ENCODE data around the gene SARDH. TPM values are rescaled to one million over a fixed set of nuclear protein-coding genes. Genes with fewer than 3 reads are reported as not detected.

Gene SARDH
- total and polyA plus RNA-seq, 2 donors (not counting 3 experiments of a cell fraction or from before 2014, with no cell fraction given), result 0.19 to 0.44 TPM

DNA sequence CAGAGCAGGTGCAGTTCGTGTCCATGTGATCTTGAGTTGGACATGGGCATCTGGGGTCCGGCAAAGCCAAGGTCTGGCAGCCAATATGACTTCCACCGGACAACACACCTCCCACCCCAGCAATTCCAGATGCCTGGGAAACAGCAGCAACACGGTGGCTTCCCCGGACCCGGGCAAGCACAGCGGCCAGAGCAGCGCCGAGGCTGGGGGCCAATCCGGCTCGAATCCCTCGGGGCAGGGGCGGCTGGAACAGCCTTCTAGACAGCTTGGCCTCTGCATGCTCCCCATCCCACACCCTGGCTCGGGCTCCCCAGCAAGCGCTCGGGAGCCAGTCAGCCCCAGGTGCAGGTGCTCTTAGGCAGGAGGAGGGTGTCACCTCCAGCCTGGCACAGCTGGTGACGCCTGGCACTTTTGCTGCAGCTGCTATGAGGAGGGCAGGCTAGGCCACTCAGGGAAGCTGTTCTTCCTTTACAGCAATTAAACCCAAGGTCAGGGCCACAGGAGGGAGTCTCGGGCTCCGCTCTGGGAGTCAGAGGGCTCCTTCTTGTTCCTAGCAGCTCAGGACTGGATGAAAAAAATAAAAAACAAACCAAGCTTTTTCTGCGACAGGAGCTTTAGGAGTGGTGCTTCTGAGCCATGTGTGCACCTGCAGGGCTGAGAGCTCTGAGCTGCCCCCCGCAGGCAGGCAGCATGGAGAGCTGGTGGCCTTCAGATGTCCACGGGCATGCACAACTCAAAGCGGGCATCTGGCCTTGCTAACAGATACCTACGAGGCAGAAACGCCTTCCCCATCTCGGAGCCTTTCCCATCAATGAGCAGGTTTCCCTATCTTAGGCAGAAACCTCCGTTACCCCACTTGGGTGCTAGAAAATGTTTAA is 73.7 kb downstream of the SARDH start:
- ChIA-PET CTCF (interaction anchor here (0.7 kb wide), 1 partner anchor 9 kb away, joined by 3 read pairs; no protein-coding TSS in a partner anchor), POLR2A (no interaction called here)
- H4K20me1 ChIP-seq (replicated peaks; ENCODE audit: control insufficient read depth, extremely low read depth, insufficient read depth, low read length), result no peaks in the 10 kb centered on the region
- DNase-seq (ENCODE audit: low read depth, low spot score), result no peak
- no peaks in the 10 kb centered on the region for H3K9me1 ChIP-seq (replicated peaks; ENCODE audit: control insufficient read depth, extremely low read depth, insufficient read depth, low read length)
- peaks cover 2% of the 10 kb centered on the region in 2 experiments for H3K27me3 ChIP-seq (ENCODE audit: control insufficient read depth in 2 of 2, insufficient read depth in 2 of 2, low read length in 2 of 2)
- intact Hi-C loops (cut with micrococcal nuclease), result no loop called here
- H2AFZ ChIP-seq (ENCODE audit: low read depth, low read length), result no peak overlapping the region
- H3K4me3 ChIP-seq (replicated peaks in 1 of 3; ENCODE audit: insufficient read depth in 1 of 3, low read depth in 1 of 3, low read length in 3 of 3), result no peak overlapping the region
- no peaks in the 10 kb centered on the region for H3K4me1 ChIP-seq (ENCODE audit: control insufficient read depth, extremely low read depth, insufficient read depth, low read length)
- no peak overlapping the region for H3K4me2 ChIP-seq (ENCODE audit: insufficient read depth, low read length)
- dilution Hi-C loops (cut with MboI; ENCODE audit: extremely low pct_ligation_motif_present, low sequenced_read_pairs), result no loop called here
- H3K9ac ChIP-seq (replicated peaks; ENCODE audit: extremely low read depth, insufficient read depth, low read length), result no peak overlapping the region
- TF ChIP-seq MYC (IDR thresholded peaks at IDR 0.05; ENCODE audit: low read depth, low read length) (no peak), FOS (IDR thresholded peaks at IDR 0.05; ENCODE audit: borderline replicate concordance, insufficient read depth, low read length) (no peak), JUN (IDR thresholded peaks at IDR 0.05; ENCODE audit: borderline replicate concordance, insufficient read depth, insufficient read length, low read depth) (no peak), POLR2A (IDR thresholded peaks at IDR 0.05; ENCODE audit: low read depth, low read length) (no peak), GATA2 (IDR thresholded peaks at IDR 0.05; ENCODE audit: insufficient read depth, insufficient read length, low read depth, low read length) (no peak)
- TF ChIP-seq, protein P1, sequence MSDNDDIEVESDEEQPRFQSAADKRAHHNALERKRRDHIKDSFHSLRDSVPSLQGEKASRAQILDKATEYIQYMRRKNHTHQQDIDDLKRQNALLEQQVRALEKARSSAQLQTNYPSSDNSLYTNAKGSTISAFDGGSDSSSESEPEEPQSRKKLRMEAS (IDR thresholded peaks at IDR 0.05; ENCODE audit: insufficient read depth, insufficient read length), result no peak
- TF ChIP-seq, protein P2, sequence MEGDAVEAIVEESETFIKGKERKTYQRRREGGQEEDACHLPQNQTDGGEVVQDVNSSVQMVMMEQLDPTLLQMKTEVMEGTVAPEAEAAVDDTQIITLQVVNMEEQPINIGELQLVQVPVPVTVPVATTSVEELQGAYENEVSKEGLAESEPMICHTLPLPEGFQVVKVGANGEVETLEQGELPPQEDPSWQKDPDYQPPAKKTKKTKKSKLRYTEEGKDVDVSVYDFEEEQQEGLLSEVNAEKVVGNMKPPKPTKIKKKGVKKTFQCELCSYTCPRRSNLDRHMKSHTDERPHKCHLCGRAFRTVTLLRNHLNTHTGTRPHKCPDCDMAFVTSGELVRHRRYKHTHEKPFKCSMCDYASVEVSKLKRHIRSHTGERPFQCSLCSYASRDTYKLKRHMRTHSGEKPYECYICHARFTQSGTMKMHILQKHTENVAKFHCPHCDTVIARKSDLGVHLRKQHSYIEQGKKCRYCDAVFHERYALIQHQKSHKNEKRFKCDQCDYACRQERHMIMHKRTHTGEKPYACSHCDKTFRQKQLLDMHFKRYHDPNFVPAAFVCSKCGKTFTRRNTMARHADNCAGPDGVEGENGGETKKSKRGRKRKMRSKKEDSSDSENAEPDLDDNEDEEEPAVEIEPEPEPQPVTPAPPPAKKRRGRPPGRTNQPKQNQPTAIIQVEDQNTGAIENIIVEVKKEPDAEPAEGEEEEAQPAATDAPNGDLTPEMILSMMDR (IDR thresholded peaks at IDR 0.05; ENCODE audit: extremely low read depth in 1 of 2, insufficient read depth in 1 of 2, low read depth in 1 of 2, low read length in 2 of 2), result no peak
- no peaks in the 10 kb centered on the region for H3K36me3 ChIP-seq (ENCODE audit: control insufficient read depth in 2 of 2, extremely low read depth in 1 of 2, insufficient read depth in 2 of 2, low read length in 2 of 2)
- H3K9me3 ChIP-seq (replicated peaks; ENCODE audit: control insufficient read depth, insufficient read depth, low read length), result no peaks in the 10 kb centered on the region
- H3K79me2 ChIP-seq (ENCODE audit: control insufficient read depth, insufficient read depth, low read length), result no peaks in the 10 kb centered on the region
- BruUV-seq (replicated peaks), result no TSS peak
- FAIRE-seq, result no peak
- no peak overlapping the region for H3K27ac ChIP-seq (ENCODE audit: insufficient read depth, low read depth, low read length)
